Putamen (tissue), 1 donor: ENCODE measurements around the gene CHMP6.

ENCODE experiments used
- DNase-seq: peaks from one replicate; pipeline ENCODE4 v3.0.0-alpha.2; 2016; ENCODE audit warnings: low spot score

The CHMP6 gene

GRCh38 chr17:81043725-81044427 lies 52.2 kb downstream of the CHMP6 start:
- DNase-seq: no peak

DNA sequence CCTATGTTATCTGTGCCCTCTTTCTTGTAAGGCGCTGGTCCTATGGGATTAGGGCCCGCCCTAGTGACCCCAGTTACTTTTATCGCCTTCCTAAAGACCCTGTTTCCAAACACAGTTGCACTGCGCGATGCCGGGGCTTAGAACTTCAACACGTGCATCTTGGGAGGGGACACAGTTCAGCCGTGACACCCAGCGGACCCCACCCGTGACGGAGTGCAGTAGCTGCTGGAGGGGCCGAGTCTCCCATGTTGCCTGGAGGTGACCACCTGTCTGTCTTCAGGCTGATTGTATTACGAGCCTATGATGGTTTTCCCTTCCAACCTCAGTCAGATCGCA lies 52.8 kb downstream of the CHMP6 start:
- no peak for DNase-seq

DNA sequence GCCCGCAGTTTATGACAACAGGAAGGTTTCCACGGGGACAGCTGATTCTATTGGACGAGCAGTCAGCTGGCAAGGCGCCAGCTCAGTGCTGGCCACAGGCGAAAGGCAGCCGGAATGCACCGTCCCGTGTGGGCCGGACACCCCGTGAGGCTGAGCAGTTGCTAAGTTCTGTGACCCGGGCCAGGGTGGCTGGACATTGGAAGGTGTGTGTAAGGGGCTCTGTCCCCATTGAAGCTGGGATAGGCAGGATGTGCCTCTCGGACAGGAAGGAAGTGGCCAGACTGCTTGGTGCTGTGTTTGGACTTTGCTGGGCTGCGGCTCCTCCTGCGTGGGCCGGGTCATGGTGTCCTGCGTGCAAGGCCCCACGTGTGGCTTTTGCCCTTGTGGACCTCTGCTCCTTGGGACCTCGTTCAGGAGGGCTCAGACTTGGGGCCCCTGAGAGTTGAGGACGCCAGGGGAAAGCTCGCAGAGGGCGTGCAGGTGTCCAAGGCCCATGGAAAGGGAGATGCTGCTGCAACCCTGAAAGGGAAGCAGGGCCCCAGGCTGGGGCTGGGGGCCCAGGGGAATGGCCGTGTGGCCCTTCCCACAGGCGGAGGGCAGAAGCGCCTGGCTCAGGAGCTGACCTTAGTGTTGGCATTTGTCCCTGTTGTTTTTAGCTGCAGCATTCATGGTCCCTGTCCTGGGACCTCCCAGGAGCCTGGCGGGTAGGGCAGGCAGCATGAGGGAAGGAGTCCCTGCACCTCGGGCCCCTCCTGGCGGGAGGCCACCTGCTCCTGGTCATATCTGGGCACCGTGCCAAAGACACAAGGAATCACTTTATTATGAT lies 53.3 kb downstream of the CHMP6 start:
- no peak for DNase-seq

DNA sequence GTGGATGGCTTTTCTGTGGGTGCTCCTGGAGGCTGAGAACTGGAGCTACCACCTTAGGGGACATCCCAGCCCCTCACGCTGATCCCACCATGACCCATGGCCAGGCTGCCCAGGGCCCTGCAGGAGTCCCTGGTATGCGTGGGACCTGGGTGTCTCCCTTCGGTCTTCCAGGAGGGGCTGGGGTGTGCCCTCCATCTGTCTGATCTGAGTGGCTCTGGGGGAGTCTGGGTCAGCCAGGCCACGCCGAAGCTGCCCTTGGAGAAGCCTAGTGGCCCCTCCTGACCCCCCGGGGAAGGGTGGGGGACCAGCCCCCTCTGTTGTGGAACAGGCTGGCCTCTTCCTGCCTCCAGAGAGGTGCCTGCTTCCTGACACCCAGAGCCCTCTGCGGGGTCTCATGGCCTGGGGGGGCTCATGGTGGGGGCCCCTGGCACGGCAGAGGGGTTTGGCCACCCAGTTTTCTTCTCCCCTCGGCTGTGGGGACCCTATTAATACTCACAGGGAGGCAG lies 54.0 kb downstream of the CHMP6 start:
- no peak for DNase-seq

DNA sequence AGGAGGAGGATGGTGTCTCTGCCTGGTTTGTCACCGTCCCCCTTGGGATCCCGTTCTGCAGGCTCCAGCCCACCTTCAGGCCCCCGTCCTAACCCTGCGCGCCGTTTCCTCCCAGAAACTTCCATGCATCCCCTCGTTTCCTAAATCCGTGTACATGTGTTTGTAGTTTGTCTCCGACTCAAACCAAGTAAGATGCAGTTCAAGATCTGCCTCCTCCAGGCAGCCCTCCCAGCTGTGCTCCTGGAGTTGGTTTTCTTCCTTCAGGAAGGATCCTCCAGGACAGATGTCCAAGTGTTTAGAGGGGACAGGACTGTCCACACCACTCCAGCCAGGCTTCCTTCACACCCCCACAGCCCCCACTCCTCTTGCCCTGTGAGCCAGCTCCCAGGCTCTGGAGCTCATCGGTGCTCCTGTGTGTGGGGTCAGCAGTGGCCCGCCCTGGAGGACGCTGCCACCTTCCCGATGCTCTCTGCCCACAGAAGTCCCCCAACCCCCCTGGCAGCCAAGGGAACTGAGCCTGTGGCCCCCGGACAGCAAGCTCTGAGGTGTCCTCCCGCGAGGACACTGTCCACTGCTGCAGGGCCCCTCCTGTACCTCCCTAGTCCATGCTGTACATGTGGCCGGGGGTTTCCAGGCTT lies 54.6 kb downstream of the CHMP6 start:
- DNase-seq: no peak

DNA sequence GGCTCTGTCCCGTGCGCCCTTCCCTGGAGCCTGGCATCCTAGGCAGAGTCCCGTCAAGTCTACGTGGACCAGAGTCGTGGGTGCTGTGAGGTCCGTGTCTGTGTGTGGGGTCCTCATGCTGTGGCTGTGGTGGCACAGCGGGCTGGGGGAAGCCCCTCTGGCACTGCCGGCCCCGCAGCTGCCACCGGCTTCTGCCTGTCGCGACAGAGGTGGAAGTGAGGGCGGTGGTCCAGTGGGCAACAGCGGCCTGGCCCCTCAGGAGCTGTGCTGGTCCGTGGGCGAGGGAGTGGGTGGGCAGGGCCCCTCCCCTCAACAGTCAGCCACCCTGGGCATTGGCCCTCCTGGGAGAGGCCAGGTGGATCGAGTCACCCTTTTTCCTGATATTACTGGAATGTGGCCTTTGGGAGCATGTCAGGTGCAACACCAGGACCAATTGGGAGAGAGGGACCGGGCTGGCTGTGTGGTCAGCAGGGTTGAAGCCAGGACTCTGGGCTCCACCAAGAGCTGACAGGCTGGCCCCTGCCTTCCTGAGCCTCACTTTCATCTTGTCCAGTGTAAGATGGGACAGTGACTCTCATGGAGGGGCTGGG lies 55.2 kb downstream of the CHMP6 start:
- DNase-seq: no peak

DNA sequence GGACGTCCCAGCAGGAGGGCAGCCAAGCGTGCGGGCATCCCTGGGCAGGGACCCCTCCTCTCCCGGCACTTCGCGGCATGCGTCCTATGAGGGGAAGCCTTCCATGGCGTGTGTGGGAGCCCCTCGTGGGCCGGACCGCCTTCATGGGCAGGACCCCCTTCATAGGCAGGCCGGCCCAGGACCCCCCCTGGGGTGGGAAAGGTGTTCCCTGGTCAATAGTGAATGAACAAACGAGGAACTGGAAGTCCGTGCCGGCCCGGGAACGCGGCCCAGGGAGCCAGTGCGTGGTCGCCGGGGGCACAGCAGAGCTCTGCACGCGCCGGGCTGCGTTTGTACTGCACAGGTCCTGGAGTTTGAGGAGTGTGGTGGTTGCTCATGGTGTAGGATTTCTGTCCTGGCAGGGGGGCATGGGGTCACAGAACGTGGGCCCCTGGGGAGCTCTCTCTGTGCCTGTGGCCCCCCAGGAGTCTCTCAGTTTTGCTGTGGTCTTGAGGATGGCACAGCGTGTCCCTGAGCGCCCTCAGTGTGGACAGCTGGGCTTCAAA lies 57.3 kb downstream of the CHMP6 start:
- DNase-seq: no peak

DNA sequence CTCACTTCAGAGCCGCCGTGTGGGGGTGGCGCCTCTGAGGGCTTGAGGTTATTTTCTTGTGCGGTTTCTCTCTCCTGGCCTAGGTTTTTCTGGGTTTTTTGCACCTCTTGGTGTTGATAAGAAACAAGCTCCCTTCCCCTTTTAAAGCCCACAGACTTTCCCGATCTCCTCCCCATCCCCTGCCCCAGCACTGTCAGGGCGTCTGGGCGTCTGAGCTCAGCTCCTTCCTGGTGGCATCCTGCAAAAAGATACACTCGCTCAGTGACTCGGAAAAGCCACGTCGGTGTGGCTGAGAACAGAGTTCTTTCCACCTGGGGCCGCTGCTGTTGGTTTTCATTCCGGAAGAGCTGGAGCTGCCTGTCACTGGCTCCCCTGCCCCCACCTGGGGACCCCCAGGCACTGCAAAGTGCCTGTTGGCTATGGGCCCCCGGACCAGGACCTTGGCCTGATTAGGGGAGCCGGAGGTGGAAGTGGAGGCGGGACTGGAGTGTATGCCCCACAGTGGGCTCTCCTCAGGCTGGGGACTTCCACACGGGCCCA lies 57.8 kb downstream of the CHMP6 start:
- DNase-seq: no peak
